ENCODE data around the gene TIMM29. TPM values are rescaled to one million over a fixed set of nuclear protein-coding genes. Genes with fewer than 3 reads are reported as not detected.
A peak's percentile ranks its signal among the peaks of the same experiment; 100 is the strongest.
"Not testable (repeated sequence)": the region's sequence is repeated elsewhere in the genome, so short reads cannot be mapped to it uniquely, and the experiment has no call there.

The TIMM29 gene
- total RNA-seq, 1 donor from 2014 or later: 18.3 TPM

DNA sequence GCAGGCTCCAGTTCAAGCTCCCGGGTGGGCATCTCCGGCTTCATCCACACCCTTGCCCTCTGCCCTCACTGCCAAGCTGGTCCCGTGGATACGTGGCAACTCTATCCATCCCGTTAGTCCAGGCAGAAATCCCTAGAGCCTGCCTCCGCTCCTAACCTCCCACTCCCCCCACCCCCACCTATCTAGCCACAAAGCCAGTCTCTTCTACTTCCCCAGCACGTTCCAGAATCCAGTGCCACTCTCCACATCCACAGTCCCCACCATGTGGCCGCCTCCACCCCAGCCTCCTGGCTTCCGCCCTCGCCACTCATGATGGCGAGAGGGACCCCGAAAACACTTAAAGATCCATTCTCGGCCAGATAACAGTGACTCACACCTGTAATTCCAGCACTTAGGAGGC is 4.0 kb upstream of the TIMM29 start:
- H3K27me3 Mint-ChIP-seq (ENCODE audit: unreplicated experiment): peaks cover 7% of the 10 kb centered on the region
- TF ChIP-seq, protein P1, sequence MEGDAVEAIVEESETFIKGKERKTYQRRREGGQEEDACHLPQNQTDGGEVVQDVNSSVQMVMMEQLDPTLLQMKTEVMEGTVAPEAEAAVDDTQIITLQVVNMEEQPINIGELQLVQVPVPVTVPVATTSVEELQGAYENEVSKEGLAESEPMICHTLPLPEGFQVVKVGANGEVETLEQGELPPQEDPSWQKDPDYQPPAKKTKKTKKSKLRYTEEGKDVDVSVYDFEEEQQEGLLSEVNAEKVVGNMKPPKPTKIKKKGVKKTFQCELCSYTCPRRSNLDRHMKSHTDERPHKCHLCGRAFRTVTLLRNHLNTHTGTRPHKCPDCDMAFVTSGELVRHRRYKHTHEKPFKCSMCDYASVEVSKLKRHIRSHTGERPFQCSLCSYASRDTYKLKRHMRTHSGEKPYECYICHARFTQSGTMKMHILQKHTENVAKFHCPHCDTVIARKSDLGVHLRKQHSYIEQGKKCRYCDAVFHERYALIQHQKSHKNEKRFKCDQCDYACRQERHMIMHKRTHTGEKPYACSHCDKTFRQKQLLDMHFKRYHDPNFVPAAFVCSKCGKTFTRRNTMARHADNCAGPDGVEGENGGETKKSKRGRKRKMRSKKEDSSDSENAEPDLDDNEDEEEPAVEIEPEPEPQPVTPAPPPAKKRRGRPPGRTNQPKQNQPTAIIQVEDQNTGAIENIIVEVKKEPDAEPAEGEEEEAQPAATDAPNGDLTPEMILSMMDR (IDR thresholded peaks at IDR 0.05; ENCODE audit: unreplicated experiment): no peak
- peak overlapping the region; percentile 37 for H3K4me3 Mint-ChIP-seq (ENCODE audit: unreplicated experiment)
- peaks cover 14% of the 10 kb centered on the region for H3K36me3 Mint-ChIP-seq (ENCODE audit: low read depth, unreplicated experiment)
- no peaks in the 10 kb centered on the region for H3K9me3 Mint-ChIP-seq (ENCODE audit: unreplicated experiment)
- no peaks in the 10 kb centered on the region for H3K4me1 Mint-ChIP-seq (ENCODE audit: unreplicated experiment)
- no peak for DNase-seq (ENCODE audit: low spot score)
- H3K27ac Mint-ChIP-seq (ENCODE audit: unreplicated experiment): no peak overlapping the region

DNA sequence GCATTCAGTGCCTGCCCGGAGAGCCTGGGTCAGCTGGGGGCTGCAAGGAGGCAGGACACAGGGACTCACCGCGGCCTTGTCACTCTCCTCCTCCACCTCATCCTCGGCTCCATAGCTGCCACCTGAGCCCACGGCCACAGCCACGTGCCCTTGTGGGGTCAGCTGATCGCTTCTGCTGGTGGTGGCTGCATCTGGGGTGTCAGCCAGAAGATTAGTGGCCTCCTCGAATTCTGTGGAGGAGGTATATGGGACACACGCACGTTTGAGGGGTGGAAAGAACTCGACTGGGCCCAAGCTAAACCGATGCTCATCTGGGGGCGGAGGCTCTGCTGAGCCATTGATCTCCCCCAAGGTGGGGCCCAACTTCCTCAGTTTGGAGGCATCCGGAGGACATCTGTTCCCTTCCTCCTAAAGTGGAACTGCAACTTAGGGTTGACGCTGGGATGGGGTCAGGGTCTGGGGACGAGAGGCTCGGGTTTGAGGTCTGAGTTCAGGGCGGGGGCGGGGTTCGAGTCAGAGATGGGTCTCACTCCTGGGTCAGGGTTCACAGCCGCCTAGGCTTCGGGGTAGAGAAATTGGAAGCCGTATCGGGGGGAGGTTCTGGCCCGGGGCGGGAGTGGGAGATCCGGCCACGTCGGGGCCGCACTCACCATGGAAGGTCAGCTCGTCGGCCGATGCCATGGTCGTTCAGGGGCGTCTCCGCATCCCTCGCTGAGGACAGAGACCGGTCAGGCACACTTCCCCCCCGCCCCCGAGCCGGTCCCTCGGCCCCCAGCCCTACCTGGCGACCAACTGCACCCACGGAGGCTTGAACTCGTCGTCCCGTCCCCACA is 665 bp upstream of the TIMM29 start:
- Mint-ChIP-seq H3K4me3 (ENCODE audit: unreplicated experiment) (peak overlapping the region; percentile 93), H3K27me3 (ENCODE audit: unreplicated experiment) (peaks cover 9% of the 10 kb centered on the region), H3K36me3 (ENCODE audit: low read depth, unreplicated experiment) (peaks cover 7% of the 10 kb centered on the region), H3K9me3 (ENCODE audit: unreplicated experiment) (no peaks in the 10 kb centered on the region), H3K27ac (ENCODE audit: unreplicated experiment) (peak overlapping the region; percentile 81), H3K4me1 (ENCODE audit: unreplicated experiment) (no peaks in the 10 kb centered on the region)
- no peak for DNase-seq (ENCODE audit: low spot score)
- TF ChIP-seq, protein P1 (IDR thresholded peaks at IDR 0.05; ENCODE audit: unreplicated experiment): no peak

DNA sequence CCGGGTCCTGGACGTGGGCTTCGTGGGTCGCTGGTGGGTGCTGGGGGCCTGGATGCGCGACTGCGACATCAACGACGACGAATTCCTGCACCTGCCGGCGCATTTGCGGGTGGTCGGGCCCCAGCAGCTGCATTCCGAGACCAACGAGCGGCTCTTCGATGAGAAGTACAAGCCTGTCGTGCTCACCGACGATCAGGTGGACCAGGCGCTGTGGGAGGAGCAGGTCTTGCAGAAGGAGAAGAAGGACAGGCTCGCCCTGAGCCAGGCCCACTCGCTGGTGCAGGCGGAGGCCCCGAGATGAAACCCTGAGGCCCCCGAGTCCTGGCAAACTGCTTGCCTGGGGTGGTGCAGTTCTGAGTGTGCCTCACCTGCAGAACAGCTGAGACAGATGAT is 787 bp downstream of the TIMM29 start:
- H3K27me3 Mint-ChIP-seq (ENCODE audit: unreplicated experiment): peaks cover 9% of the 10 kb centered on the region
- peak overlapping the region; percentile 91 for H3K4me3 Mint-ChIP-seq (ENCODE audit: unreplicated experiment)
- no peak overlapping the region for H3K27ac Mint-ChIP-seq (ENCODE audit: unreplicated experiment)
- TF ChIP-seq, protein P1 (IDR thresholded peaks at IDR 0.05; ENCODE audit: unreplicated experiment): no peak
- peaks cover 5% of the 10 kb centered on the region for H3K36me3 Mint-ChIP-seq (ENCODE audit: low read depth, unreplicated experiment)
- no peak for DNase-seq (ENCODE audit: low spot score)
- no peaks in the 10 kb centered on the region for H3K9me3 Mint-ChIP-seq (ENCODE audit: unreplicated experiment)
- H3K4me1 Mint-ChIP-seq (ENCODE audit: unreplicated experiment): no peaks in the 10 kb centered on the region

DNA sequence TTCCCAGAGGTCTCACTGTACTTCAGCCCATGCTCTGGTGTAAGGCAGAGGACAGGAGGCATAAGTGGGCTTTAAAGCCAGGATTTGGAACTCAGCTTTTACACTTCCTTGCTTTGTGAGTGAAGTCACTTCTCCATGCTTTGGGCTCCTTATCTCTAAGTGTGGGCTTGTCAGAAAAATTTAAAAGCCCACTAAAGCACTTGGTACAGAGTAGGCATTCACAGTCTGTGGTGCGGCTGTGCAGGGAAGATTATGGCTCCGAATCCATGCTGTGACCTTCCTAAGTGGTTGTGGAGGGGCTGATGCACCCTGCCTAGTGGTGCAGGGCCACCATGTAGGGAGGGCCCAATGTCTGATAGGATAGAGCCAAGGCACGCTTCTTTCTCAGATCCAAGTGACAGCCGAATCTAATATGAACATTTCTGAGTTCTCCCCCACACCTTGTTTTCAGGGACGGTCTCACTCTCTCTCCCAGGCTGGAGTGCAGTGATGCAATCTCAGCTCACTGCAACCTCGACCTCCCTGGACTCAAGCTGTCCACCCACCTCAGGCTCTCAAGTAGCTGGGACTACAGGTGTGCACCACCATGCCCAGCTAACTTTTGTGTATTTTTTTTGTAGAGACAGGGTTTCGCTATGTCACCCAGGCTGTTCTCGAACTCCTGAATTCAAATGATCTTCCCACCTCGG is 6.9 kb downstream of the TIMM29 start:
- H3K4me1 Mint-ChIP-seq (ENCODE audit: unreplicated experiment): no peaks in the 10 kb centered on the region
- no peak overlapping the region for H3K27ac Mint-ChIP-seq (ENCODE audit: unreplicated experiment)
- no peaks in the 10 kb centered on the region for H3K9me3 Mint-ChIP-seq (ENCODE audit: unreplicated experiment)
- no peak for DNase-seq (ENCODE audit: low spot score)
- H3K36me3 Mint-ChIP-seq (ENCODE audit: low read depth, unreplicated experiment): no peaks in the 10 kb centered on the region
- TF ChIP-seq, protein P1 (IDR thresholded peaks at IDR 0.05; ENCODE audit: unreplicated experiment): no peak
- H3K4me3 Mint-ChIP-seq (ENCODE audit: unreplicated experiment): no peak overlapping the region
- H3K27me3 Mint-ChIP-seq (ENCODE audit: unreplicated experiment): no peaks in the 10 kb centered on the region

DNA sequence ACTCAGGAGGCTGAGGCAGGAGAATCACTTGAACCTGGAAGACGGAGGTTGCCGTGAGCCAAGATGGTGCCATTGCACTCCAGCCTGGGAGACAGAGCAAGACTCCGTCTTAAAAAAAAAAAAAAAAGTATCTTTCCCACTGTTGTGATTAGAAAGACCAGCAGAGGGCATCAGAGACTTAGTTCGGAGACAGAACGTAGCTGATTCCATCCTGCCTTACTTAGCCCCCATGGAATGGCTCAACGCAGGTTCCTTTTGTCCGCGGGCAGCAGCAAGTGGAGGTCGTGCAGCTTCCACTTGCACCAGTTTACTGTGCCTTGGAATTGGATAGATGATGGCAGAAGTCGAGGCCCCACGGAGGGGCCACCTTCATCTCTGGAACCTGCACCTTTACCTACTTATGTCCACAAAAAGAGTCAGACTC is 8.1 kb downstream of the TIMM29 start:
- Mint-ChIP-seq H3K36me3 (ENCODE audit: low read depth, unreplicated experiment) (no peaks in the 10 kb centered on the region), H3K27ac (ENCODE audit: unreplicated experiment) (no peak overlapping the region), H3K4me1 (ENCODE audit: unreplicated experiment) (no peaks in the 10 kb centered on the region), H3K4me3 (ENCODE audit: unreplicated experiment) (no peak overlapping the region), H3K27me3 (ENCODE audit: unreplicated experiment) (peaks cover 1% of the 10 kb centered on the region), H3K9me3 (ENCODE audit: unreplicated experiment) (no peaks in the 10 kb centered on the region)
- TF ChIP-seq, protein P1 (IDR thresholded peaks at IDR 0.05; ENCODE audit: unreplicated experiment): peak; percentile 57
- DNase-seq (ENCODE audit: low spot score): peak; percentile 64

DNA sequence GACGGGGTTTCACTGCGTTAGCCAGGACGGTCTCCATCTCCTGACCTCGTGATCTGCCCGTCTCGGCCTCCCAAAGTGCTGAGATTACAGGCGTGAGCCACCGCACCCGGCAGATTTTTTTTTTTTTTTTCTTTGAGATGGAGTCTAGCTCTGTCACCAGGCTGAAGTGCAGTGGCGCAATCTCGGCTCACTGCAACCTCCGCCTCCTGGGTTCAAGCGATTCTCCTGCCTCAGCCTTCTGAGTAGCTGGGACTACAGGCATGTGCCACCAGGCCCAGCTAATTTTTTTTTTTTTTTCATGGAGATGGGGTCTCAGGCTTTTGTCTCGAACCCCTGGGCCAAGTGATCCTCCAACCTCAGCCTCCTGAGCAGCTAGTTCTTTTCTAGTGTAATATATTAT is 13.0 kb downstream of the TIMM29 start:
- H3K4me3 Mint-ChIP-seq (ENCODE audit: unreplicated experiment); H3K9me3 Mint-ChIP-seq (ENCODE audit: unreplicated experiment); H3K36me3 Mint-ChIP-seq (ENCODE audit: low read depth, unreplicated experiment); H3K27ac Mint-ChIP-seq (ENCODE audit: unreplicated experiment); DNase-seq (ENCODE audit: low spot score); H3K27me3 Mint-ChIP-seq (ENCODE audit: unreplicated experiment); H3K4me1 Mint-ChIP-seq (ENCODE audit: unreplicated experiment): not testable (repeated sequence)

DNA sequence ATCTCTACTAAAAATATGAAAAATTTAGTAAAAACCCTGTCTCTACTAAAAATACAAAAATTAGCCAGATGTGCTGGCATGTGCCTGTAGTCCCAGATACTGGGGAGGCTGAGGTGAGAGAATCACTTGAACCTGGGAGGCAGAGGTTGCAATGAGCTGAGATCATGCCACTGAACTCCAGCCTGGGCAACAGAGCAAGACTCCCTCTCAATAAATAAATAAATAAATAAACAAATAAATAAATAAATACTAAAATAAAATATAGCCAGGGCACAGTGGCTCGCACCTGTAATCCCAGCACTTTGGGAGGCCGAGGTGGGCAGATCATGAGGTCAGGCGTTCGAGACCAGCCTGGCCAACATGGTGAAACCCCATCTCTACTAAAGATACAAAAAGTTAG is 14.8 kb downstream of the TIMM29 start:
- not testable (repeated sequence) for H3K4me3 Mint-ChIP-seq (ENCODE audit: unreplicated experiment); H3K9me3 Mint-ChIP-seq (ENCODE audit: unreplicated experiment); H3K27ac Mint-ChIP-seq (ENCODE audit: unreplicated experiment); DNase-seq (ENCODE audit: low spot score); H3K36me3 Mint-ChIP-seq (ENCODE audit: low read depth, unreplicated experiment); H3K27me3 Mint-ChIP-seq (ENCODE audit: unreplicated experiment); H3K4me1 Mint-ChIP-seq (ENCODE audit: unreplicated experiment)
